Effector CD4-positive, alpha-beta T cell (primary cell): ENCODE measurements around the gene VAPB.
"Not testable (repeated sequence)": the region's sequence is repeated elsewhere in the genome, so short reads cannot be mapped to it uniquely, and the experiment has no call there.

Source experiments
- DNase-seq: peaks from one replicate; pipeline ENCODE4 v3.0.0-alpha.2; 2020

The VAPB gene

DNA sequence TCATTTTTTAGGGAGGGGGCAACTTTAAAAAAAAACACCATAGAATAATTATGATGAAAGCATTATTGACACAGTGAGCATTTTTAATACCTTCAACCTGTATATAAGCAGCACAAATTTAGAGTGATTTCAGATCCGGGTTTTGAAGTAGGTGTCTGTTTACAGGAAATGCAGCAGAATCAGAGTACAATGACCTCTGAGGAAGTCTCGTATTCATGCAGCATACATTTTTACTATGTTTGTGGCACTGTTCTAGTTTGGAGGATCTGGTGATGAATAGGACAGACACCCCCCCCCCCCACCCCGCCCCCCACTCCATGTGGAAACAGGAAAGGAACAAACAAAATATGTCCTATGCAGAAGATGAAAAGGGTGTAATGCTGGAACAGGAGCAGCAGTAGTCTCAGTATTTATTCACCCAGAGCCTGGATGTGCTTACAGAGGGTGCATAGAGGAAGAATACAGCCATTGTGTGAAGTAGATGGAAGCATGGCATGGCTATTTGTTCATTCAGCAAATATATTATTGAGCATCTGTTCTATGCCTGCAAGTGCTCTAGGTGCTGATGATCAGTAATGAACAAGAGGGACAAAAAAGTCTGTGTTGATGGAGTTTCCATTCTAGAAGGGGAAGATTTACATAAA lies 19.7 kb downstream of the VAPB start:
- no peak for DNase-seq

DNA sequence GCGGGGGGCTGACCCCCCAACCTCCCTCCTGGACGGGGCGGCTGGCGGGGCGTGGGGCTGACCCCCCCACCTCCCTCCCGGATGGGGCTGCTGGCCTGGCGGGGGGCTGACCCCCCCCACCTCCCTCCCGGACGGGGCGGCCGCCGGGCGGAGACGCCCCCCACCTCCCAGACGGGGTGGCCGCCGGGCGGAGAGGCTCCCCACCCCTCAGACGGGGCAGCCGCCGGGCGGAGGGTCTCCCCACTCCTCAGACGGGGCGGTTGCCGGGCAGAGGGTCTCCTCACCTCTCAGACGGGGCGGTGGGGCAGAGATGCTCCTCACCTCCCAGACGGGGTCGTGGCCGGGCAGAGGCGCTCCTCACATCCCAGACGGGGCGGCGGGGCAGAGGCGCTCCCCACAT lies 25.2 kb downstream of the VAPB start:
- not testable (repeated sequence) for DNase-seq

DNA sequence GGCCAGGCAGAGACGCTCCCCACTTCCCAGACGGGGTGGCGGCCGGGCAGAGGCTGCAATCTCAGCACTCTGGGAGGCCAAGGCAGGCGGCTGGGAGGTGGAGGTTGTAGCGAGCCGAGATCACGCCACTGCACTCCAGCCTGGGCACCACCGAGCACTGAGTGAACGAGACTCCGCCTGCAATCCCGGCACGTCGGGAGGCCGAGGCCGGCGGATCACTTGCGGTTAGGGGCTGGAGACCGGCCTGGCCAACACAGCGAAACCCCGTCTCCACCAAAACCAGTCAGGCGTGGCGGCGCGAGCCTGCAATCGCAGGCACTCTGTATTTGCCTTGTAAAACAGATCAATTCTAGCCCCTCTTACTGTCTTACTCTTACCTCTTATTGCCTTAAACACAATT lies 25.8 kb downstream of the VAPB start:
- DNase-seq: not testable (repeated sequence)

DNA sequence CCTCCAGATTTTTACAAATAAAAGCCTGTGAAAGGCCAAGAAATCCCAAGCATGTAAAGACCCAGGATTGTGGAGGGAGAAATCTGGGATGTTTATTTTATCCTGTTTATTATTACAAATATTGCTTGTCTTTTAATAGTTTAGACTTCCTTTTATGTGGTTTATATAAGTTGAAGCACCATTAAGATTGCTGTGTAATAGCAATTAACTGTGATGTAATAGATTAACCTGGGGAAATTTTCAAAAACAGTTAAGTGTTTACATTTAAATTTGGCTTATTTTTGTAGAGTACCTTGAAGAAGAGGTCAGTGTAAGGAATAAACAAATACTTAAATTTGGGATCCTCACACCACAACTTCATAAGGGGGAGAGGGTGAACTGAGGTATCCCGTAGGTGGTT lies 27.0 kb downstream of the VAPB start:
- DNase-seq: no peak

DNA sequence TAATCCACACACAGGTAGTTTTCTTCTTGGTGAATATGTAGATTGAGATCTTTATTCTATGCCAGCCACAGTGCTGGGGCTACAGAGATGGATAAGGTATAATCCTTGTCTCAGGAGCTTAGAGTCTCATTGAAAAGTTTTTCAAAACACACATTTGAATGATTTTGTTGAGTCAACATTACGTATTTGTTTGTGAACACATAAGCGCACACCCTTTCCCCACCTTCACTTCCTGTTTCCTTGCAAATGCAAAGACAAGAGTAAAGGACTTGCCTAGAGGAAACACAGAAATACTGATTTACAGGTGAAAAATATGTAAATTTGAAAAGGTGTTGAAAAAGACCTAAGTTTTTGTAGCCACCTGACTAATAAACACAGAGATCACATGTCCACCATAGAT lies 27.8 kb downstream of the VAPB start:
- no peak for DNase-seq

DNA sequence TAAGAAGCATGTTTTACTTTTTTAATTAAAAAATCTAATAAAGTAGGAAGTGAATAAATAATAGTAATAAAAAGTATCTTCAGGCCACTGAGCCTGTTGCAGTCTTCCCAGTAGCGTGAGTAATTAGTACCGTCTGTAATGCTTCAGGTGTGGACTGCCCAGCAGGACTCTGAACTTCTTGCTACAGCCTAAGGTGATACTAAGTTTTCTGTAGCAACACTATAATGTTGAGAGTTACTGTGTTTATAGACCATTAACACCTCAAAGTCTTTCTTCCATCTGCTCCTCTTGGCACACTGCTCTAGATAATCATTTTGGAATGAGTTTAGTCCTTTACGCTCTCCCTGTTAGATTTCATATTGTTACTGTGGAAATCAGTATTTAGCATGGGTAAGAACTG lies 28.4 kb downstream of the VAPB start:
- DNase-seq: no peak

DNA sequence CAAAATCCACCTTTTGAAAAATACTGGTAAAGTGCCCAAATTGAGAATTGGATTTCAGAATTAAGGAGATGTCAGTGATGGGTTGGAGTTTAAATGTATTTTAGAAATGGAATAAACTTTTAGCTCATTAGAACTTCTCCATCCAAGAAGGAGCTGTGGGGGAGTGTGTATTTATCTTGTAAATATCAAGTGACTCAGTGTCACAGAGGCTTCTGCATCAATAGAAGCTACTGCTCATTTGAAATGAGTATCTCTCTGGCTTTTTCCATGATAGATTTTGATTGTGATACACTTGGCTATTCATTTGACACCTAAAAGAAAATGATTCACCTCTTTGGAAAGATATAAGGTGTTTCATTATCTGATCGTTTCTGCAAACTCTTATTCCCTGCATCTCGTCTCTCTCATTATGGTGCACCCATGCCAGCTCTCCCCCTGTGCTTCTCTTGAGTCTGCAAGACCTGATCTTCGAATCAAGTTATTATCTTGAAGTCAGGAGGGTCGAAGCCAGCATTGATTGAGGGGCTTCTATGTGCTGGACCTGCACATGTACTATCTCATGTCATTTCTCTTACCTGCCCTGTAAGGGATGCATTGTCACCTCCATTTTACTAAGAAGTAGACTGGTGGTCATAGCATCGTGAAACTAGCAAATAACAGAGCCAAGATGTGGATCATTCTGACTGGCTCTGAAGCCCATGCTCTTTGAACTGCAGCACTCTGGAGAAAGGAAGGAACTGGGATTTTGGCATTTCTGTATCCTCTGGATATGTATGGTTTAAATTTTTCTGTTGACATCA lies 30.1 kb downstream of the VAPB start:
- no peak for DNase-seq

DNA sequence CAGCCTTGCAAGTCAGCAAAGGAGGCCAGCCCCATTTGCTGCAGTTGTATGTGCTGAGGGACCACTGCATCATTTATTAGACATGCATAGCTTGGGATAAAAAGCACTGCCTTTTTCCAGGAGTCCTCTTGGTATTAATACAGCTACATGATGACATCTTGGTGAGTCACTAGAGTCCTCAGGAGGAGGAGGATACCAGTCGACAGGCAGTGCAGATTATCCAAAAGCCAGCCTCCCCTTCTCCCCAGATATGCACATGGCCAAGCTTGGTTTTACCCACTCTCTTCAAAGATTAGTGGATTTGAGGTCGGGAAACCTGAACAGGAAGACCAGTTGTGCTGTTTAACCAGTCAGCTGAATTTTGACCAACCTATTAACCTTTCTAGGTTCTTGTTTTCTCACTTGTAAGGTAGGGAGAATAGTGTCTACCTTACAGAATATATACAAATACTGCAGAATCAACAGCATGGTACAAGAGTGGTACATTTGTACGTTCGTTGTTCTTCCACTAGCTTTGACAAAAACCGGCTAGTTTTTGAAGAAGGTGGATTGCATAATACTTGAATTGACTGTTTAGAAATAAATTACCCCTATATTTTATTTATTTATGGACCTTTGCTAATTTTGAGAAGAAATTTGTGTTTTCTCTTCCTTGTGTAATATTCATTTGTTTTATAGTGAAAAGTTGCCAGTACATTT lies 31.9 kb downstream of the VAPB start:
- DNase-seq: no peak

DNA sequence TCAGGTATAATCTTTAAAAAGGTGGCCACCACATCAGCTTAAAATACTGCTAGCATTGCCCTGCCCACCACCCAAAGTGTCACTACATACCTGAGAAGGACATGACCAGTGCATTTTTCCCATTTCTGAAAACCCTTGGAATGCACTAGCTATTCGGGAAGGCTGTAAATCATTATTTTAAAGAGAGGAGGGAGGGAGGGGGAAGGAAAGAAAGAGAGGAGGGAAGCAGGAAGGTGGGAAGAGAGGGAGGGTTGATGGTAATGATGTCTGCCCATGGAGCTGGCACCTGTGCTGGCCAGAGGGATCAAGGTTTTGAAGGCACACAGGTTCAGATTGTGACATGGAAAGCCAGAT lies 32.4 kb downstream of the VAPB start:
- DNase-seq: no peak

DNA sequence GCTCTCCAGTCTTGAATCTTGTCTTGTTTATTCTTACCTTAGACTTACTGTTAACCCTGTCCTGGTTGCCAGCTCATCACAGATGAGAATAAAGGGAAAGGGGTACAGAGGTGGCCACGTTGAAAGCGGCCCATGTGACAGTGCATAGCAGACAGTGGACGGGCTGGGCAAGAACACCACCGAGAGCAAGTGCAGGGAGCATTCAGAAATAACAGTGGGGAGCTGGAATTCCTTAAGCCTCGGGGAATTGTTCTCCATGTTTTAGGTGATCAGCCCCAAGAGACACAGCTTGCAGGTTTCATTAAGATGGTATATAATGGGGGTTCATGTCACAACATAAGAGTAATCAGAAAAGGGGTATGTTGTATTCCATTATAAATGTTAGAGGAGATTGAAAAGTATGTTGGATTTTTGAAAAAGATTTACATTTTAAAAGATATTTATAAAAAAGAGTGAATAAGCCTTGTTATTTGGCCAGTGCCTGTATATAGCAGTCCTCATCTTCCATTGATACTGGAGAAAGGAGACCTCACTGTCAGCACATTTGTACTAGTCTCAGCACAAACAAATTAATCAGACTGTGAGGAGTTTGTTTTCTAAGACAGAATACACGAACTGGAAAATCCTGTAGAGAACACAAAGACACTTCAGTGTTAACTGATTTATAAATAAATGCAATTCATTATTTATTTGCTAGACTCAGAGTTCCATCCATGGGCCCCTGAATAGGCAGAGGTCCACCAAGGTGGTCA lies 35.4 kb downstream of the VAPB start:
- DNase-seq: no peak

DNA sequence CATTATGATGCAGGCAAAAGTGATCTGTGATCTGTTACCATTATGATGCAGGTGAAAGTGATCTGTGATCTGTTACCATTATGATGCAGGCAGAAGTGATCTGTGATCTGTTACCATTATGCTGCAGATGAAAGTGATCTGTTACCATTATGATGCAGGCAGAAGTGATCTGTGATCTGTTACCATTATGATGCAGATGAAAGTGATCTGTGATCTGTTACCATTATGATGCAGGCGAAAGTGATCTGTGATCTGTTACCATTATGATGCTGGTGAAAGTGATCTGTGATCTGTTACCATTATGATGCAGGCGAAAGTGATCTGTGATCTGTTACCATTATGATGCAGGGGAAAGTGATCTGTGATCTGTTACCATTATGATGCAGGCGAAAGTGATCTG lies 38.5 kb downstream of the VAPB start:
- DNase-seq: not testable (repeated sequence)

DNA sequence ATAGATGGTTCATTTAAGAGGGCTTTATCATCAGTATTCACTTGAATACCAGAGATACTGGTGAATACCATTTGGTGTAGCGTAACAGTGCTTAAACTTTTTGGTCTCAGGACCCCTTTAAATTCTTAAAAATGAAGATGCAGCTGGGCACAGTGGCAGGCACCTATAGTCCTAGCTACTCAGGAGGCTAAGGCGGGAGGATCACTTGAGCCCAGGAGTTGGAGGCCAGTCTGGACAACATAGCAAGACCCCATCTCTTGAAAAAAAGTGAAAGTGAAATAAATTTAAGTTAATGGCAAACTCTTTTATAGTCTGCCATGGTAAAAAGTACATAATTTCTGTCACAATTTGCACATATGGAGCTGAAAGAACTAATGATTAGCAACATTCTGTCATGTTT lies 39.3 kb downstream of the VAPB start:
- DNase-seq: no peak

DNA sequence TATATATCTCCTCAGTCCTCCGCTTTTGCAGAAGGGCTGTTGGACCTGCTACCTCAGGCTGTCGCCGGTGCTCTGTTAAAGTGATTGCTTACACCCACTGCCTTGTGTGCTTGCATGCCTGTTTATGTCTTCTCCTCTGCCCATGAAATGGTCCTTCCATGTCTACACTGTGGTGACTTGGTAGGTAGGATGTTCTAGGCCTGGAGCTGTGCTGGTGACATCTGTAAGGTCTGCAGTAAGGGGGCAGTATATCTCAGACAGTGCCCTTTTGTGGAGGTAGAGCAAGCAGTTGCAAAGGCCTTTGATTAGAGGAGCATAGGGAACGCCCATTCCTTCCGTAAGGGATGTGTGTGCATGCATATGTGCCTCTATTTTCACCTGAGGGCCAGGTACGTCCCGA lies 40.3 kb downstream of the VAPB start:
- no peak for DNase-seq

DNA sequence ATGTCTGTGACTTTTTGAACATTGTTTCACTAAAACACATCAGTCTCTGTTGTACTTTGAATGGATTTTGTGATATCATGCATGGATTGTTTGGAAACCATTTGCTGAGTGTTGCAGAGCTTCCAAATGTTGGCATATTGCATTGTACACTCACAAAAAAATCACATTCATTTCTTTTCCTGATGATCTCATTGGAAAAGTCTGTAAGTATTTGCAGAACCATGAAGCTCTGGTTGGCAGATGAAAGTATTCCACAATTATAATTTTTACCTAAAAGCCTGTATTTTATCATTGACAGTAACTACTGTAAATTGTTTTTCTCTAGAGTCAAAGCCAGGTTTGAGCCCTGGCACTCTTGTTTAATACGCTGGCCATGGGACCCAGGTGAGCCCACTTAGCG lies 42.1 kb downstream of the VAPB start:
- no peak for DNase-seq

DNA sequence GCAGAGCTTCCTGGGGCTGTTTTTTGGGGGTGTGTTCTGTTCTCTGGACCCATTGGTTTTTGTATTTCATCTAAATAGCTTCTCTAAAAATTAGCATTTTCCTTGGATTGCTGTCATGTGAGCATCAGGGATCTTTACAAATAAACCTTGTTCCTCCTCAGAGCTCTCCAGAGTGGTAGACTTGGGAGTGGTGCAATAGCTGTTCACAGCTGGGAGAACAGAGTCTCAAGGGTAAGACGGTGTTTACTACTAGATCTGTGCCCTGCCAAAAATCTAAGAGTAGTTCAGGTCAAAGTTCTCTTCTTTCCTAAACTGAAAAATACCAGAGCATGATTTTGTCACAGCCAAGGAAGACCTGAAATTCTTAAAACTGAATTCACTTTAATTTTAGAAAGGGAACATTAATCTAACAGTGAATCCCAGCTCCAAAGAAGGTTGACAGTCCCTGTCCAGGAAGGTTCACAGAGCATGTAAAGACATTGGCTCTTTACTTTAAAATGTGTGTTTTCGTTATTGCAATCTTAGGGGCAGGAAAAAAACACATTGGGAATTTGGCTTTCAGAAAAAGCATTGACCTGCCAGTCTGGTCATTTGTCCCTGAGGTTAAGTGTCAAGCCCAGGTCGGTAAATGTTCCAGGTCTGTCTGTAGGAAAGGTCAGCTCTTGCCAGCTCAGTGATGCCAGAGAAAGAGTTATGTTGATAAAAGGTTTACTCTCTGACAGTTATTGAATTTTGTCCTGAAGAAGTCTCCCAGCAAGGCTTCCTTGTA lies 43.3 kb downstream of the VAPB start:
- DNase-seq: no peak

DNA sequence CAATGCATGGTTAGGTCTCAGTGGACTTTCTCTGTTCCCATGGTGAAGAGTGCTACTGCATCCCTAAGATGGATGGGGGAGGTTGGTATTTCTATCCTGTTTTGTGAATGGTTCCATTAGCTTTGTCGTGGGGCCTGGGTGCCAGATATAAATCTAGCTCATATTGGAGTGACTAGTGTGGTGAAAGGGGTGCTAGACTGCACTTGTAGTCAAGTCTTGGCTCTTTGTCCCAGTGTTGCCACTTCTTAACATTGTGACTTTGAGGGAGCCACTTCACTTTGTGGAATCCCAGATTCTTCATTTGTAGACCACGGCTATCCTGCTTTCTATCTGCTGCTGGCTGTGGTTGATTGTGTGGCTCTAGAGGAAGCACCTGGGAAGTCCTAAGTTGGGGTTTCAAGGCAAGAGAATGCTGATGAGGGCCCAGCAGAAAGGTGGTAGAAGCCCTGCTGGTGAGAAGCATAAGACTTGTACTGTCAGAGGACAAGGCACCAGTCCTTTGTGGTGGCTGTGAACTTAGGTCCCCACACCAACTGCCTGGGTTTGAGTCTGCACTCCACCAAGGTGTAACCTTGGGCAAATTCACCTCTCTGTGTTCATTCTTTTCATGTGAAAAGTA lies 44.1 kb downstream of the VAPB start:
- DNase-seq: no peak

DNA sequence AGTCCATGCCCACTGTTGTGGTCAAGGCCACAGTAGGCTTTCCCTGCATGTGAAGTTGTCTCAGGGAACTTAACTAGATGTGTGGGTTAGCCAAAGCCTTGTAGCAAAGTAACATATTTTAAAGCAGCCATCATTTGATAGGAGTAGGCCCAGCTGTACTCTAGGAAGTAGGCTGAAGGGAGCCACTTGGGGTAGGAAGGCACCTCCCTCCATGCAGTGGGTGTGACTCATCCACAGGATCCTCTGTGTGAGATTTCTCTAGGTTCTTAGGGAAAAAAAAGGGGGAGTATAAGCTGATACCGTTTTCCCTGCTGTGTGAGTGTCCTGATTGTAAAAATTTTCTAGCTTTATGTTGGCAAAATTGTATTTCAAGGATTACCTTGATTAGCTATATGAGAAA lies 44.7 kb downstream of the VAPB start:
- DNase-seq: no peak

DNA sequence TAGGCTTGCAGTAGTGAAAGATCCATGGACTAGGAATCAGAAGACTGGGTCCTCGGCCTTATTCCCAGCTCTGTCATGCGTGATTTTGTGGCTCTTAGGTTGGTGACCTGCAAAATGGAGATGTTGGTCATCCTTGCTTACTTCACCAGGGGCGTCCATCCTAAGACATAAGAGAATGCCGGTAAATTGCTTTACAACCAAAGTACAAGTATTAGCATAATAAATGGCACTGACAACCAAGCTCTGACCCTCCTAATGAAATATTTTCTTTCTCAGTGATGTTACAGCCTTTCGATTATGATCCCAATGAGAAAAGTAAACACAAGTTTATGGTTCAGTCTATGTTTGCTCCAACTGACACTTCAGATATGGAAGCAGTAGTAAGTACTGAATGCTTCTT lies 45.3 kb downstream of the VAPB start:
- no peak for DNase-seq

DNA sequence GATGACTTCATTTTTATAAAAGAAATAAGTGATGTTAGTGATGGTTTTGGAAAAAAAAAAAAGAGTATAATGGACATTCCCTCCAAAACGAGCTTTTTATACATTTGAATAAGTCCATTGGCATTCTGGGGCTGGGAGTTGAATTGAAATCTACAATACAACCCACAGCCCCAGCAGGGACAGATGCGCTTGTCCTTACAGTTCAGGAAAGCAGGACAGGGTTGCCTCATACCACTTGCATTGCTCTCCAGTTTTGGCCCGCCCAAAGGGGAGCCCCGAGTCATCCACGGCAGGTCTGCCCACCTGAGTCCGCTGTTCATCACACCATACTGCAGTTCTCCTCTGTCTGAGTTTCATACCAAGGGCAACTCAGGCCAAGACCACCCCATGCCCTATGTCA lies 46.2 kb downstream of the VAPB start:
- DNase-seq: no peak

DNA sequence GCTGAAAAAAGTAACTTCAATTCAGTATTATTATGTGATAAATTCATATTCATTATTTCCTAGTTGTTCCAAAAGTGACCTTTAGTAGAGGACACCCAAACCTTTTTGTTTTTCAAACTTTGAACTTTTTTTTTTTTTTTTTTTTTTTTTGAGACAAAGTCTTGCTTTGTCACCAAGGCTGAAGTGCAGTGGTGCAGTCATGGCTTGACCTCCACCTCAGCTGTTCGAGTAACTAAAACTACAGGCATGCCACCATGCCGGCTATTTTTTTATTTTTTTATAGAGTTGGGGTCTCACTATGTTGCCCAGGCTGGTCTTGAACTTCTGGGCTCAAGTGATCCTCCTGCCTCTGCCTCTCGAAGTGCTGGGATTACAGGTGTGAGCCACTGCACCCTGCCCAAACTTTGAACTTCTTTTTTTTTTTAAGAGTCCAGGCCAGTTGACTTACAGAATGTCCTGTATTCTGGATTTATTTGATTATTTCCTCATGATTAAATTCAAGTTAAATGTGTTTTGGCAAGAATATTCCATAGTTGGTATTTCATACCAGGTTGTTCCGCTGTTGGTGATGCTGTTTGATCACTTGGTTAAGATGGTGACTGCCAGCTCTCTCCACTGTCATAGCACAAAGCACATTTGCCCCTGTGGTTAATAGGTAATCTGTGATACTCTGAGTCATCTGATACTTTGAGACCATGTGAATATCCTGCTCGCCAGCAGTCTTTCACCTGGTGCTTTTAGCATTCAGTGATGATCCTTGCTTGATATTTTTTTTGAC lies 48.0 kb downstream of the VAPB start:
- no peak for DNase-seq
